A549 (cell line): ENCODE results near the gene CA9.

Source experiments
- CBX2 ChIP-seq: fragments of 200-600 bp; sonication (generic); IDR thresholded peaks from 2 replicates; pipeline ENCODE4 v1.6.1; 2016; ENCODE audit warnings: low read depth, mild to moderate bottlenecking, borderline replicate concordance
- CEBPB ChIP-seq, 2 experiments: fragments of >200 bp in 1 of 2; sonication (Bioruptor Twin) in 1 of 2; formaldehyde crosslinking in 1 of 2; IDR thresholded peaks; 2 replicates each; pipeline ENCODE4 v1.6.1; 2012 to 2016
- EHMT2 ChIP-seq: fragments of 200-600 bp; sonication (generic); IDR thresholded peaks from 2 replicates; pipeline ENCODE4 v1.6.1; 2016; ENCODE audit warnings: antibody characterized with exemption, low read depth, mild to moderate bottlenecking, moderate library complexity
- JUN ChIP-seq, 2 experiments: fragments of >200 bp; sonication (Bioruptor Twin); formaldehyde crosslinking; IDR thresholded peaks; 2 replicates in 1 of 2; 3 replicates in 1 of 2; pipeline ENCODE4 v1.6.1; 2016 to 2017
- NPAS2 ChIP-seq: fragments of 250-450 bp; sonication (Bioruptor Pico); IDR thresholded peaks from 2 replicates; pipeline ENCODE4 v1.8.0; 2022; ENCODE audit warnings: mild to moderate bottlenecking, moderate library complexity, borderline replicate concordance
- PBX3 ChIP-seq: IDR thresholded peaks from 2 replicates; pipeline ENCODE4 v1.6.1; 2012
- POLR2A ChIP-seq: IDR thresholded peaks from 2 replicates; pipeline ENCODE4 v1.6.1; 2012; ENCODE audit warnings: mild to moderate bottlenecking, low read length
- RCOR1 ChIP-seq: fragments of 150-350 bp; IDR thresholded peaks from 2 replicates; pipeline ENCODE4 v1.6.1; 2014; ENCODE audit warnings: antibody characterized with exemption, low read length, low read depth
- TF ChIP-seq, protein P1 (sequence below): fragments of >200 bp; sonication (Bioruptor Twin); formaldehyde crosslinking; IDR thresholded peaks from 3 replicates; pipeline ENCODE4 v1.5.1; 2016

DNA sequence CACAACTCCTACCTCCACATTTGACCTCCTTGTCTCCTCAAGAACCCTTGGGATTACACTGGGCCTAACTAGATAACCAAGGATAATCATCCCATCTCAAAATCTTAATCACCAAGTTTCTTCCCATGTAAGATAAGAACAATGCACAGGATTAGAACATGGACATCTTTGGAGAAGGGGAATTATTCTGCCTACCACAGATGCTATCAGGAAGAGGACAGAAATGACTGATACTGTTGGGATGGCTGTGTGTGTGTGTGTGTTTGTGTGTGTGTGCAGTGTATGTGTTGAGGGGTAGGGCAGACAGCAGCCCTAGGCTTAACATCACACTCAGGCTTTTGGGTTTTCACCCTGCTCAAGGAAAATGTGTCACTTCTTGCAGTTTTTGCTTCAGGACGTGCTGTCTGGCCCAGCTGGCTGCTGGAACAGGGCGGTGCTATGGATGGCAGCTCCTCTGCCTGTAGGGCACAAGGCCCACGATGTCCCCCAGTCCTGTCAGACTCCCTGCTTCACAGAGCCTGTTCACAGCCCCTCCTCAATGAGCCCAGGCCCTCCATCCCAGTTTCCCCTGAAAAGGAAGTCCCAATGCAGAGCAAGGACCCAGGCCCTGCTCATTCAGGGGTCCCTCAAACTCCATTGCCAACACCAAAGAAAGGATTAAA, 7.7 kb downstream of the CA9 start:
- TF ChIP-seq, protein P1, sequence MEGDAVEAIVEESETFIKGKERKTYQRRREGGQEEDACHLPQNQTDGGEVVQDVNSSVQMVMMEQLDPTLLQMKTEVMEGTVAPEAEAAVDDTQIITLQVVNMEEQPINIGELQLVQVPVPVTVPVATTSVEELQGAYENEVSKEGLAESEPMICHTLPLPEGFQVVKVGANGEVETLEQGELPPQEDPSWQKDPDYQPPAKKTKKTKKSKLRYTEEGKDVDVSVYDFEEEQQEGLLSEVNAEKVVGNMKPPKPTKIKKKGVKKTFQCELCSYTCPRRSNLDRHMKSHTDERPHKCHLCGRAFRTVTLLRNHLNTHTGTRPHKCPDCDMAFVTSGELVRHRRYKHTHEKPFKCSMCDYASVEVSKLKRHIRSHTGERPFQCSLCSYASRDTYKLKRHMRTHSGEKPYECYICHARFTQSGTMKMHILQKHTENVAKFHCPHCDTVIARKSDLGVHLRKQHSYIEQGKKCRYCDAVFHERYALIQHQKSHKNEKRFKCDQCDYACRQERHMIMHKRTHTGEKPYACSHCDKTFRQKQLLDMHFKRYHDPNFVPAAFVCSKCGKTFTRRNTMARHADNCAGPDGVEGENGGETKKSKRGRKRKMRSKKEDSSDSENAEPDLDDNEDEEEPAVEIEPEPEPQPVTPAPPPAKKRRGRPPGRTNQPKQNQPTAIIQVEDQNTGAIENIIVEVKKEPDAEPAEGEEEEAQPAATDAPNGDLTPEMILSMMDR = no peak
- TF ChIP-seq CBX2 = no peak
- no peak for TF ChIP-seq JUN (IDR thresholded peaks at IDR 0.05)
- TF ChIP-seq POLR2A = no peak
- TF ChIP-seq EHMT2 = no peak
- no peak for TF ChIP-seq CEBPB (IDR thresholded peaks at IDR 0.05)
- TF ChIP-seq RCOR1 = no peak
- TF ChIP-seq NPAS2 (CRISPR knock-in tag) = no peak
- TF ChIP-seq PBX3 = no peak
